Mononuclear cell (primary cell): ENCODE measurements around the gene C16orf74. TPM values are rescaled to one million over a fixed set of nuclear protein-coding genes. Genes with fewer than 3 reads are reported as not detected.

Experiments
- H3K27me3 ChIP-seq: 2 replicates; pipeline ENCODE4 v1.6.0; 2011; ENCODE audit warnings: low read length, control low read depth; ENCODE audit not compliant: insufficient read depth
- H3K4me1 ChIP-seq: 2 replicates; pipeline ENCODE4 v1.5.1; 2011; ENCODE audit warnings: mild to moderate bottlenecking, low read length, control low read depth; ENCODE audit not compliant: insufficient read depth
- H3K4me3 ChIP-seq: 2 replicates; pipeline ENCODE4 v1.5.1; 2011; ENCODE audit warnings: mild to moderate bottlenecking, low read length, moderate library complexity
- H3K9me3 ChIP-seq: 2 replicates; pipeline ENCODE4 v1.5.1; 2011; ENCODE audit warnings: low read depth, mild to moderate bottlenecking, control low read depth, low read length
- total RNA-seq: library from RNA; depleted of rRNA; stranded (reverse); fragments of >200 nt; gene quantifications from one replicate; pipeline ENCODE4 v1.2.3, GENCODE V29; 2012

Gene C16orf74
- 4.3 TPM for total RNA-seq

DNA sequence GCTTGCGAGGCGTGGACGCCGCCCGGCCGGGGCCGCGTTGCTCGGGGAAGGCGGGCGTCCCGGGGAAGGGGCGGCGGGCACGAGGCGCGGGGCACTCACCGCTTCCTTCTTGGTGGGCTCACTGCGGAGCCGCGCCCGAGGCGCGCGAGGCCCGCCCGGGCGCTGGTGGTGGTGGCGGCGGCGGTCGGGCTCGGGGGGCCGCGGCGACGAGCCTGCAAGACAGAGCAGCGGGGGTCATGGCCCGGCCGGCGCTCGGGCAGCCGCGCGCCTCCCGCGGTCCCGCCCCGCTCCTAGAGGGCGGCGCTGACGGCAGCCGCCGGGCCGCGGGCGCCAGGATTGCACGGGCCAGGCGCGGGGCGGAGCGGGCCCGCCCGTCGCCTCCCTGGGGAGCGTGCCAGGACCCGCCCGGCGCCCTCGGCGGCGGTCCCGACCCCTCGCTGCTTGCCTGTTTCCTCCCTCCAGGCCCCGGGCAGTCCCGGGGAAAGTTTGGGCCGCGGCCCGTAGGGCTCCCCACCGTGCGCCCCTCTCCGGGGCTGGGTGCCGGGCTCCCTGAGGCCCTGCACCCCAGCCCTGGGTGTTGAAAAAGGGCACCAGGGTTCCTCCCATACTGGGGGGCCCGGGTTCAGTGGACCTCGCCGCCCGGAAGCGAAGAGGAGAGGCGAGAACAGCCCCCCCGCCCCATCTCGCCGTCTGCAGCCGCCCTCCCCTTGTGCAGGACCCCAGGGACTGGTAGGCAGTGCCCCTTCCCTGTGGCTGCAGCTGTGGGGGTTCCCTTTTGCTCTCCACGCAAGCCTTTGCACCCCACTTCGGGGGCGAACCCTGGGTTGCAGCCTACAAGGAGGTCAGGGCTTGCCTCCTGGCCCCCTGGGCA is at the start of gene C16orf74:
Gene C16orf74, minus strand, starts transcription at position 270 of the 871 bp plus-strand sequence. CDS start 15,879 bp downstream, outside the sequence.
- H3K4me3 ChIP-seq: peak within 1 kb of the TSS; percentile 34
- H3K9me3 ChIP-seq: no peaks in the 10 kb centered on the region
- peaks cover 56% of the 10 kb centered on the region for H3K4me1 ChIP-seq
- no peaks in the 10 kb centered on the region for H3K27me3 ChIP-seq

DNA sequence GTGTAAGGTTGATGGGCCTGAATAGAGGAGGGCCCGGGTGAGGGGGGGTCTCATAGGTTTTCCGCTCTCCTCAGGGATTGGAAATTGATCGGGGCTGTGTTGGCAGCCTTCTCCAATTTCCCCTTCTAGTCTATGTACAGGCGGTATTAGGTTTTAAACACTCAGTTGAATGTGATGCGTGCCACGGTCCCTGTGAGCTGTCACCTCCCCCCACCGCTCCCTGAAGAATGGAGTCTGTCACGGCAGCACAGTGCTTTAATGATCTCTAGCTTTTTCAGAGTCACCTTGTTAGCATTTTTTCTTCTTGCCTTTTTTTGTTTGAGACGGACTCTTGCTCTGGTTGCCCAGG is 49.4 kb upstream of the C16orf74 start:
- no peaks in the 10 kb centered on the region for H3K9me3 ChIP-seq
- H3K4me1 ChIP-seq: peaks cover 29% of the 10 kb centered on the region
- H3K4me3 ChIP-seq: peak overlapping the region; percentile 91
- no peaks in the 10 kb centered on the region for H3K27me3 ChIP-seq

DNA sequence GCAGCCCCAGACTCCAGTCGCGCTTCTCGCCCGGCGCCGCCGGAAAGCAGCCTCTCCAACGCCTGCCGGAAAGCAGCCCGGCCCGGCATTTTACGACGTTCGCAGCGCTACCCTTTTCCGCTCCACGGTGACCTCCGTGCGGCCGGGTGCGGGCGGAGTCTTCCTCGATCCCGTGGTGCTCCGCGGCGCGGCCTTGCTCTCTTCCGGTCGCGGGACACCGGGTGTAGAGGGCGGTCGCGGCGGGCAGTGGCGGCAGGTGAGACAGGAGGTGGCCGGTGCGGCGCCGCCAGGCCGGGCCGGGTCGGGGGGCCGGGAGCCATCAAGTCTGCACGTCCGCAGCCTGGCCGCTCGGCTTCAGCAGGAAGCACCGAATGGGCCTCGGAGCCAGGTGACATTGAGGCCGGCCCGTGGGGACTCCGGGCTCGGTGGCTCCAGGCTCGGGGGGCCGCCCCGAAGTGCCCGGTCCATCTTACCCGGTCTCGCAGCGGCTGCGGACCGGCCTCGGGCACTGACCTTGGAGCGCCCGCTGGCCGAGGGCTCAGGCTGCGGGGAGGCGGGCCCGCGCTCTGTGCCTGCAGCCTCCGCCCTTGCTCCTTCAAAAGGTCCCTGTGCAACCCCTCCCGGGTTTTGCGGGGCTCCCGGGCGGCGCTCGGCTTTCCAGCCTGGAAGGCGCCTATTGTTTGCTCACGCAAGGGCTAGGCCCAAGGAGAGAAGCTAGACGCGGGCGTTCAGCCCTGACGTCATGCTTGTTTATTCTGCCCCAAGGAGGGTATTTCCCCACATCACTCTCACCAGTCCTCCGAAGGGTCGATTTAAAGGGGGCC is 48.8 kb upstream of the C16orf74 start, which contains the start of the genes COX4I1 and EMC8:
Gene COX4I1, plus strand, starts transcription at position 199 of the 824 bp plus-strand sequence. CDS start 1,511 bp downstream, outside the sequence.
Gene EMC8, minus strand, starts transcription at position 48 of the 824 bp plus-strand sequence. CDS start 249 bp downstream, outside the sequence.
- no peaks in the 10 kb centered on the region for H3K9me3 ChIP-seq
- no peaks in the 10 kb centered on the region for H3K27me3 ChIP-seq
- H3K4me1 ChIP-seq: peaks cover 29% of the 10 kb centered on the region
- peak within 1 kb of the TSS; percentile 91 for H3K4me3 ChIP-seq

DNA sequence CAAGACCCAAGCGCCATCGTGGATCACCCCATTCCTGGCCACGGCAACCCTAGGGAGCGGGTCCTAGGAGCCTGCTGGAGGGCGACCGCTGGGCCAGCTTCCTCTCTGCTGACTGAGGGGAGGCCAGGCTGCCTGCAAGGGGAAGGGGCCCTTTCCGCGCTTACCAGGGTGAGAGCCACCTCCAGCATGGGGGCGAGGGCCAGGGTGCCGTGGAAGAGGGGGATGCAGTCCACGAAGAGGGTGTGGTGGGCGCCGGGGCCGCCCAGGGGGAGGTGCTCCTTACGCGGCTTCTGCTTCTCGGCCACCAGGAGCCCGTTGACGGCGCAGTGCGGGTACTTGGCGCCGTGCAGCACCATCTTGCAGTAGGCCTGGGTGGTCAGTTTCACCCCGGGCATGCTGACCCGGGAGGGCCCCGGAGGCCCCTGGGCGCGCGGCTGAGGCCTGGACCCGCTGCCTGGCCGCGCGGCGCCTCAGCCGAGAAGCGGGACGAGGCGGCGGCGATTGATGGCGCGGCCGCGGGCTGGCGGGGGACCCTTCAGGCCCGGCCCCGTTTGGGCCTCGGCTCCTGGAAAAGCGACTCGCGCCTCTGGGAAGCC is 48.1 kb upstream of the C16orf74 start:
- Histone ChIP-seq H3K27me3 (no peaks in the 10 kb centered on the region), H3K4me3 (peak overlapping the region; percentile 91), H3K4me1 (peaks cover 29% of the 10 kb centered on the region), H3K9me3 (no peaks in the 10 kb centered on the region)

DNA sequence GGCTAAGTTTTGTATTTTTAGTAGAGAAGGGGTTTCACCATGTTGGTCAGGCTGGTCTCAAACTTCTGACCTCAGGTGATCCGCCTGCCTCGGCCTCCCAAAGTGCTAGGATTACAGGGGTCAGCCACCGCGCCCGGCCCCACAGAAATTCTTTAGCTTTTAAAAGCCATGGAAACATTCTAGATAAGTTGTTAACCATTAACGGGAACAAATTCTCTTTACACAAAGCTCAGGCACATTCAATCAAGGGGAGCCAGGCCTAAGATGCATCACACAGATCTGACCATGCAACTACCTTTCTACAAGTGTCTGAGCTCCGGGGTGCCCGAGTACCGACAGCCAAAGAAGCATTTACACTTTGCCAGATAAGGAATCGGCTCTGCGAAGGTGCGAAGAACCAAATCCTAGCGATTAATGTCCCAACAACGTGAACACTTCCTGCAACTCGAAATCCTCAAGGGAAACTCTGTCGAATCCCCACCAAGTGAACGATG is 47.4 kb upstream of the C16orf74 start:
- peaks cover 29% of the 10 kb centered on the region for H3K4me1 ChIP-seq
- H3K9me3 ChIP-seq: no peaks in the 10 kb centered on the region
- no peaks in the 10 kb centered on the region for H3K27me3 ChIP-seq
- H3K4me3 ChIP-seq: peak overlapping the region; percentile 91

DNA sequence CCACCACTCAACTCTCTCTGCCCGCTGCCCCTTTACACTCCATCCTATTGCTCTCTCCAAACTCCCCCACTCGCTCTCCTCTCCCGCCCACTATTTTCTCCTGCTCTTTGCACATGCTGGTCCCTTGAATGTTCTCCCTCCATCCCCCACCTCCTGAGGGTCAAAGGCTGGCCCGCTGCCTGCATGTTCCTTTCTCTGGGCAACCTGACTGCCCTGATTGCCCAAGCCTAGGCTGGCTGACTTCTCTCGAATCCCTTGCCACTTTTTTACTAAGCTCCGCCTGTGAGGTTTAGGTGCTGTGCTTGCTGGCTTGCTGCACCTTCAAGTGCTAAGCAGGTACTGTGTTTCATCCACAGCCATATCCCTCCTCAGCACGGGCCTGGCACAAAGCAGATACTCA is 45.7 kb upstream of the C16orf74 start:
- H3K27me3 ChIP-seq: no peaks in the 10 kb centered on the region
- peaks cover 29% of the 10 kb centered on the region for H3K4me1 ChIP-seq
- H3K4me3 ChIP-seq: no peak overlapping the region
- no peaks in the 10 kb centered on the region for H3K9me3 ChIP-seq

DNA sequence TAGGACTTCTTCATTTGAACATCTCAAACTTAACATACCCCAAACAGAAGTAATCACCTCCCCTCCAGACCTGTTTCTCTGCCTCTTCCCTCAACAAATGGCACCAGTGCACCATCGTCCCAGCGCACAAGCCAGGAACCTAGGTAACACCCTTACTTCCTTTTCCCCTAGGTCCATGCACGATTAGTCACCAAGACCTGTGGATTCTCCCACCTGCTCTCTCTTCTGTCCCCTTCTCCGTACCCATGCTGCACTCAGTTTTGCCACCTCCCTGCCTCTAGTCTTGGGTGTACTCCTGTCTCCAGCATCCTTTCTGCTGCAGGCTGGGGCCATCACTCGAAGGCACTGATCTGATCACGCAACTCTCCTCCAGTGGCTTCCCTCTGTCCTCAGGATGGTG is 45.3 kb upstream of the C16orf74 start:
- Histone ChIP-seq H3K4me1 (peaks cover 28% of the 10 kb centered on the region), H3K4me3 (no peak overlapping the region), H3K9me3 (no peaks in the 10 kb centered on the region), H3K27me3 (no peaks in the 10 kb centered on the region)

DNA sequence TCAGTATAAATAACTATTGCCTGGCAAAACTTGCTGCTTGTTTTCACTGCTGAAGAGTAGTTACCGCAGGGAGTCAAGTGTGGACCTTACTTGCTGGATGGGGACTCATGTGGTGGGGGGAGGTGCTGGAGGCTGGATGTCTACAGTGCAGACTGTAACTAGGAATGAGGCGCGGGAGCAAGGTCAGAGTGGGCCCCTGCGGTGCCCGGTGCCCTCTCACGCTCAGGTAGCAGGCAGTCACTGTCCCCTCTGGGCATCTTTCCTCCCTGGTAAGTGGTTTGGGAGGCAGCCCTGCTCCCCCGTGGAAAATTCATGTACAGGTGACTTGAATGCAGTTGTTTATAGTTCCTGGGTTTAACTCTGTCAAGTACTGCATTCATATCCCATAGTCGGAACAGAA is 43.8 kb upstream of the C16orf74 start:
- no peaks in the 10 kb centered on the region for H3K27me3 ChIP-seq
- no peak overlapping the region for H3K4me3 ChIP-seq
- H3K4me1 ChIP-seq: peaks cover 17% of the 10 kb centered on the region
- no peaks in the 10 kb centered on the region for H3K9me3 ChIP-seq

DNA sequence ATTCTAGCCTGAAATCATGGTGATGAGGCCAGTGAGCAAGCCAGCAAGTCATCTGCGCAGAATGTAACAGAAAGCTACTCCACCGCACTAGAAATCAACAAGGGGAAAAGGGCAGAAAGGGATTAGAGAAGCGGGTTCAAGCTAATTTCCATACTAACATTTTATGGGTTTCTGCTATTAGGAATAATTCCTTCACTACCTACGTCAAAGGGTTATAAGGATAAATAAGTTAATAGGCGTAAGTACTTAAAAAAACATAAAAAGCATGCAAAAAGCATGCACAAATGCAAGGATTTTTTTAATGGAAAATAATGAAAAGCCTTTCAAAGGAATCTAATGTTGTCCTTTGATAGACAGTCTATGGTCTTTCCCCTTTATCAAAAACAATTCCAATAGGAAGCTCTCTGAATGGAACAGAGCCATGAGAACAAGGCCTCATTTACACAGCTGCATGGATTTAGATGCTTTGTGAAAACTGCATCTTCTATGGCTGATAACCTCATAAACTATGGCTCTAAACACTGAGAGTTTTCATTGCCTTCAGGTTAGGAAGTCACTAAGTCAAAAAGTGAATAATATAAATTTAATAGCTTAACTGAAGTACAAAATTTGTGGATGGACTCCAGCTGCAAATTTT is 42.9 kb upstream of the C16orf74 start:
- H3K4me1 ChIP-seq: peaks cover 15% of the 10 kb centered on the region
- no peak overlapping the region for H3K4me3 ChIP-seq
- no peaks in the 10 kb centered on the region for H3K9me3 ChIP-seq

DNA sequence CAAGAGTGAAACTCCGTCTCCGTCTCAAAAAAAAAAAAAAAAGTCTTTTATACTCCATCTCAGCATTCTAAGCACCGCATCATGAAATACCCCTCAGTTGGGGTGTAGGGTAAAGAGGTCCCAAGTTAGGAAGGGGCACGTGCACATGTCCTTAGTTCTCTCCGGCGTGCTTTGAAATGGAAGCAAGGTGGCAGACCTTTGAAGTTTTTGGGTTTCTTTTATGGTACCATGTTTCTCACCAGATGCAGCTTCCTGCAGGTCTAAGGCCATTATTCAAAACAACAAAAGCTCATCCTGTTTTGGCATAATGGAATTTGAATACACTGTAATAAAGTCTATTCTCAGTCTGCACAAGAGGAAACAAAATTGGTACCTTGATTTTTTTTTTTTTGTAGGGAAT is 38.9 kb upstream of the C16orf74 start:
- H3K4me1 ChIP-seq: no peaks in the 10 kb centered on the region
- H3K9me3 ChIP-seq: no peaks in the 10 kb centered on the region
- H3K27me3 ChIP-seq: no peaks in the 10 kb centered on the region
- no peak overlapping the region for H3K4me3 ChIP-seq

More for the DNA sequence above, 42.9 kb upstream of the C16orf74 start:
- no peaks in the 10 kb centered on the region for H3K27me3 ChIP-seq

DNA sequence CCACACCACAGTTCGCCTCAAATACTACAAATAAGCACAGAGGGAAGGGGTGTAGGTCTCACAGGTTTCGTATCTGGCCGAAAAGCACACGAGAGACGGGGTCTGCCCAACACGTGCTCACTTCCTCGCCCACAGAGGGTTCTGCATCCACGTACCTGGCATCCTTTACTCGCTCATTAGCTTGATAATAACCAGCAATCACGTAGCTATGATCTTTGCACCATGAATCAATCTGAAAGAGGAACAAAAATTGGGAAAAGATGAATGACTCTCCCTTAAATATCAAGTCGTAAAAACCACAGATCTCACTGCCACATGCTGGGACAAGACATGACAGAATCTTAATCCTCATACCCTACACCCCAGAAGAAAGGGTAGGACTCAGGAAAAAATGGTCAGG is 37.9 kb upstream of the C16orf74 start:
- Histone ChIP-seq H3K9me3 (no peaks in the 10 kb centered on the region), H3K27me3 (no peaks in the 10 kb centered on the region), H3K4me3 (no peak overlapping the region), H3K4me1 (no peaks in the 10 kb centered on the region)

DNA sequence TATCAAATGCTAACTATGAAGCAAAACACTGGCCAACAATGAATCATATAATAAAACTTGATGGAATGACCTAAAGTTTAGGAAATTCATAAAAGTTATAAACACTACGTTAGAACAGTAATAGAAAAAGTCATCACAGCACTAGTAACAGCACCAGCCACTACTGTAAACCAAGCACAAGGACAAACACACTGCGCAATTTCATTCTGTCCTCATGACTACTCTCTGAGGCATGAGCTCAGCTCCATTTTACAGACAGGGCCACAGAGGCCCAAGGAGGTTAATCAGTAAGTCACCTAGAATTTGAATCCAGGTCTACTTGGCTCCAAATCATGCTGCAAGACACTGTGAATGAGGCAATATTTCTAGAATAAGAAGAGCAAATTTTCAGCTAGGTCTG is 35.0 kb upstream of the C16orf74 start:
- Histone ChIP-seq H3K9me3 (no peaks in the 10 kb centered on the region), H3K4me3 (no peak overlapping the region), H3K4me1 (no peaks in the 10 kb centered on the region), H3K27me3 (no peaks in the 10 kb centered on the region)

DNA sequence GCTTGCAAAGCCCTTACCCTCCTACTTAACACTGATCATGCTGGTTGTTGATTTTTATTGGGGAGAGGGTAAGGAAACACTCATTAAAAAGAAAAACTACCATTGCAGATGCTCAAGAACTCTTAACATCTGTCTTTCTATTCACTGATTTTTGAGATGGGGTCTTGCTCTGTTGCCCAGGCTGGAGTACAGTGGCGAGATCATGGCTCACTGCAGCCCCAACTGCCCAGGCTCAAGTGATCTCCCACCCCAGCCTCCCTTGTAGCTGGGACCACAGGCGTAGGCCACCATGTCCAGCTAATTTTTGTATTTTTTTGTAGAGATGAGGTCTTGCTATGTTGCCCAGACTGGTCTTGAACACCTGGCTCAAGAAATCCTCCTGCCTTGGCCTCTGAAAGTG is 33.9 kb upstream of the C16orf74 start:
- Histone ChIP-seq H3K27me3 (no peaks in the 10 kb centered on the region), H3K4me1 (no peaks in the 10 kb centered on the region), H3K9me3 (no peaks in the 10 kb centered on the region), H3K4me3 (no peak overlapping the region)

DNA sequence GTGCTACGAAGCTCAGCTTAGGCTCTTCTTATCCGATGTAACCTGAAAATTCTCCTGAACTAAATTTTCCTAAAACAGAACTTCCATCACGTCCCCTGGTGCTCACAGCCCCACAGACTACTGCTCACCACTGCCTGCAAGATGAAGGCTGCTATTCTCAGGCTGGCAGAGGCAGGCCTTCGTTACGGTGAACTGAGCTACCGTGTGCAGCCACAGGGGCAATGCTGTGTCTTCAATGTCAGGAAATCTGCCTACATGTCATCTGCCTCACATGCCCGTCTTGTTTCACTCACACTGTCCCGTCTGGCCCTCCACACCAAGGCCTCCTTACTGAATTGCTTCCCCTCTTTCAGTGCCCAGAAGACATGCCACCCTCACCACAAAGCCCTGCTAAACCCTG is 32.5 kb upstream of the C16orf74 start:
- no peaks in the 10 kb centered on the region for H3K27me3 ChIP-seq
- H3K4me1 ChIP-seq: no peaks in the 10 kb centered on the region

More for the DNA sequence above, 32.5 kb upstream of the C16orf74 start:
- no peak overlapping the region for H3K4me3 ChIP-seq
- no peaks in the 10 kb centered on the region for H3K9me3 ChIP-seq
